HG03460 (cell line): Measurements from ENCODE around the gene PBX4.

Source experiments
- ATAC-seq: cut with Tn5 transposase; IDR thresholded peaks from one replicate; pipeline ENCODE4 v1.9.1; 2021; ENCODE audit not compliant: unreplicated experiment

The PBX4 gene

DNA sequence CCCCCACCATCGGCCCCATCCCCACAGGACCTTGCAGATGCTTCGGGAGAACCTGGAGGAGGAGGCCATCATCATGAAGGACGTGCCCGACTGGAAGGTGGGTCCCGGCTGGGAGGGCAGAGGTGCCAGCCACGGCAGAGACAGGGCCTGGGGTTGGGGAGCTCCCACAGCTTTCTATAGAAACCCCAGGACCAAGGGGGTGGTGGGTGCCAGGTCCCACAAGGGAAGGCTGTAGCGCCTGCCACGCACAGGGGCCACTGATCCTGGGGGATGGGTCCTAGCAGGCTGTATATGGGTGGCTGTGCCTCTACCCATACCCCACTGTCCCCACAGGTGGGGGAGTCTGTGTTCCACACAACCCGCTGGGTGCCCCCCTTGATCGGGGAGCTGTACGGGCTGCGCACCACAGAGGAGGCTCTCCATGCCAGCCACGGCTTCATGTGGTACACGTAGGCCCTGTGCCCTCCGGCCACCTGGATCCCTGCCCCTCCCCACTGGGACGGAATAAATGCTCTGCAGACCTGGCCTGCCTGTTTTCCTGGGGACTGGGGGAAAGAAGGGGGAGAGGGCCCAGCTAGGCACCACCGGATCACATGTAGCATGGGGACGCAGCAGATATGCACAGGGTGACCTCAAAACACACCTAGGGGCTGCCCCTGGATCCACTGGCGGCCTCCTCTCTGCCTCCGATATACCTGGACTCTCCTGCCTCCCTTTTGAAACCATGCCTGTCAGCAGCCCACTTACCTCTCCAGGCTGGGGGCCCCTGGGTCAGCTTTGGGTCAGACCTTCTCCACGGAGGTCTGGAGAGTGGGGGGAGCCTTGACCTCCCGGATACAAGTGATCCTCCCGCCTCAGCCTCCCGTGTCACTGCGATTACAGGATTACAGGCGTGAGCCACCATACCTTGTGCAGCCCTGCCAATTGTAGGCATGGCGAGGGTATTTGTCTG lies 90.5 kb downstream of the PBX4 start:
- no peak for ATAC-seq

- ATAC-seq: no peak
These were observed 91.2 kb downstream of the PBX4 start for GRCh38 chr19:19527371-19527656.

DNA sequence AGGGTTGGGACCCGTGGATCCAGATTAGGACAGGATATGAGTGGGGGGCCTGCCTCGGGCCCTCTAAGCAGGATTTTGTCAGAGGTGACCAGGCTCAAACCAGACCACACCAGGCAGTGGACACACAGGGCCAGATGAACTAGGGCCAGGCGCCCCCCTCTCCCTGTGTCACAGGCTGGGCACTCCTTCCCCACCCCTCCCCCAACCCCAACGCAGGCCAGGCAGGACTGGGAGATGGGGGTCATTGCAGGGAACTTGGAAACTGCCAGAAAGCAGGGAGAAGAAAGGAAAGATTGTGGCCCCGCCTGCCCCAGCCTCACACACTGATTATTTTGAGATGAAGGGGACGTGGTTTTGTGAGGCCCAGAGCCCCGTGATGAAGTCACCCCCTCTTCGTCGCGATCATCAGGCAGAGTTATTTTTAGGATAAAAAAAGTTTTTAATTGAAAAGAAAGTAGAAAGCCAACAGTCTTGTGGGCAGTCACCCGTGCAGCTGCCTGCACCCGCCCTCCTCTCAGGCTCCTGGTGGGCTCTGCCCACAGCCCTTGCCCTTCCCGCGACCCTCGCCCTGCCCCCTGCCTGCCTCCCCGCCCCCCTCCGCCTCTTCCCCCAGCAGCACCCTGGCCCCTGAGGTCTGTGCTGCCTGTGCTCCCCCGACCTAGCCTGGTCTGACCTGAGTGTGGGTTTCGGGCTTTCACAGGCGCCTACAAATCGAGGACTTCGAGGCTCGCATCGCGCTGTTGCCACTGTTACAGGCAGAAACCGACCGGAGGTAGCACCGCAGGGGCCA lies 91.7 kb downstream of the PBX4 start:
- no peak for ATAC-seq

DNA sequence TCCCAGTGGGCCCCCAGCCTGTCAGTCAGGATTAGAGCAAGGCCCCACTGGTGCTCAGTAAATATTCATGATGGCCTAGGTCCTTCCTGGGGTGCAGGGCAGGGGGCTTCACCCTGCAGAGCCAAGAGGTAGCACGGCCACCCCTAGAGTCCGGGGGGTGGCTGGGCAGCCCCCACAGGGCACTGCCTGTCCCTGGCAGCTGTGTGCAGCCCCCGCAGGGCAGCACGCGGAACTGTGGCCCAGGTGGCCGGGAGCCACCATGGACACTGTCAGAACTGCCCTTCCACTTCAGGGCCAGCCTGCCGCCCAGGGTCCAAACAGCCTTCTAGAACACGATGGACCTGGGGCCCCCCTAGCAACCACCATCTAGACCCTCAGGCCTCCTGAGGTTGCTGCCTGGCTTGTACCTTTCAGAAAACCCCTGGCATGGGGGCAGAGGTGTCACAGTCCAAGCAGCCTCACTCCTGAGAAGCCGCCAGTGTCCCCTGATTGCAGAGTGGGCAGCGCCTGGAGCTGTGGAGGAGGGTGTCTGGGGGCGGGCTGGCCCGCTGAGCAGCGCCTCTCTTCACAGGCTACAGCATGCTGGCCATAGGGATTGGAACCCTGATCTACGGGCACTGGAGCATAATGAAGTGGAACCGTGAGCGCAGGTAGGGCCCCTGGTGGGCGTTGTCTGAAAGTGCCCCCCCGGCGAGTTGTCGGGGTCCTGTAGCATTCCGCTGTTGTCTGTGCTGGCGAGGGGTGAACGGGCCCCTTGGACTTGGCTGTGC lies 92.7 kb downstream of the PBX4 start:
- ATAC-seq: no peak

GRCh38 chr19:19524053-19524452 lies 94.4 kb downstream of the PBX4 start:
- ATAC-seq: no peak

DNA sequence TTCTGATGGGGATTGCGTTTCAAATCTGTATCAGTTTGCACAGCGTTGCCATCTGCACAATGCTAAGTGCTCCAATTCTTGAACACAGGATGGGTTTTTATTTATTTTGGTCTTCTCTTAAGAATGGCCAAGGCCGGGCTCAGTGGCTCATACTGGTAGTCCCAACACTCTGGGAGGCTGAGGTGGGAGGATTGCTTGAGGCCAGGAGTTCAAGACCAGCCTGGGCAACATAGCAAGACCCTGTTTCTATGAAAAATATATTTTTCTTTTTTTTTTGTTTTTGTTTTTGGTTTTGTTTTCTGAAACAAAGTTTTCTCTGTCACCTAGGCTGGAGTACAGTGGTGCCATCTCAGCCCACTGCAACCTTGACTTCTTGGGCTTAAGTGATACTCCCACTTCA lies 95.3 kb downstream of the PBX4 start:
- ATAC-seq: no peak

GRCh38 chr19:19520989-19521388 lies 97.5 kb downstream of the PBX4 start:
- no peak for ATAC-seq

GRCh38 chr19:19517235-19517619 lies 101.3 kb downstream of the PBX4 start:
- ATAC-seq: no peak

GRCh38 chr19:19515642-19516519 lies 102.6 kb downstream of the PBX4 start, which contains the start of gene NDUFA13:
Gene NDUFA13 (plus strand): TSS chr19:19516225. CDS start chr19:19516239, 14 bp downstream.
- ATAC-seq: peak; percentile 92

DNA sequence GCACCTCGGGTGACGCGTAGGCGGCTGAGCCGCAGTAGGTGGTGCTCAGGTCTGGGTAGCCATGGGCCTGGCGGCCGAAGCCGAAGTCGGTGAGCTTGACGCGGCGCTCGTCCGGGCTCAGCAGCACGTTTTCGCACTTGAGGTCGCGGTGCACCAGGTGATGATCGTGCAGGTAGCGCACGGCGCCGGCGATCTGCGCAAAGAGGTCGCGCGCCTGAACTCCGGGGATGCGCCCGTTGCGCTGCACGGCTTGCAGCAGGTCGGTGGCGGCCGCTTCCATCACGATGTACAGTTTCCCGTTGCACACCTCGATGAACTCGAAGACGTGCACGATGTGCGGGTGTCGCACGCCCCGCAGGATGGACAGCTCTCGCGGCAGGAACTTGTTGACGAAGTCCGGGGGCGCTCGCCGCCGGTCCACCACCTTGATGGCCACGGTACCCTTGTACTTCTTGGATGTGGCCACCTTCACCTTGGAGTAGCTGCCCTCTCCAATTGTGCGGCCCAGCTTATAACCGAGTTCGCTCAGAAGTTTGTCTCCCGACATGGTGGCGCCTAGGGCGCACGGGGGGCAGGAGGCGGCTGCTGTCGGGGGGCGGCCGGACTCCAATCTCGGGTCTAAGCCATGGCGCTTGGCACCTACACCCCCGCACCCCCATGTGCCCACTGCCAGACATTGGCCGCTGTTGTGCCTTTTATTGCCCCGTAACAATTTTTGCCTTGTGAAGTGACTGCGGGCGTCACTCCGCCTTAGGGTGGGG lies 103.4 kb downstream of the PBX4 start, which contains the start of gene TSSK6:
Gene TSSK6 (minus strand): TSS at position 668 of the 761 bp plus-strand sequence. CDS start 121 bp downstream, at position 547.
- no peak for ATAC-seq

GRCh38 chr19:19514215-19514657 lies 104.3 kb downstream of the PBX4 start:
- no peak for ATAC-seq

DNA sequence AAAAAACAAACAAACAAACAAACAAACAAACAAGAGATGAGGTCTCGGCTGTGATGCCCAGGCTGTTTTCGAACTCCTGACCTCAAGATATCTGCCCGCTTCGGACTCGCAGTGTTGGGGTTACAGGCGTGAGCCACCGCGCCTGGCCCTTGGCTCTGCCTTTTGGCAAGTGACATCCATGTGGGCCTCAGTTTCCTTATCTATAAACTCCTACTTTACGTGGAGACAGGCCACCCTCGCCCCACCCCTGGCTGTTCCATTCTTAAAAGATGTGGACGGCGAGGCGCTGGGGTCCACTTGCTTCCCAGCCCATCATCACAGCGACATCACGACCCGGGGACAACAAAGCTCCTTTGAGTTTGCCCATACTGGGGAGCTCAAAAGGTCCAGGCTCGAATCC lies 104.8 kb downstream of the PBX4 start:
- ATAC-seq: no peak
